ENCODE results near the gene UPF1.
"Not testable (repeated sequence)": the region's sequence is repeated elsewhere in the genome, so short reads cannot be mapped to it uniquely, and the experiment has no call there.

The UPF1 gene

DNA sequence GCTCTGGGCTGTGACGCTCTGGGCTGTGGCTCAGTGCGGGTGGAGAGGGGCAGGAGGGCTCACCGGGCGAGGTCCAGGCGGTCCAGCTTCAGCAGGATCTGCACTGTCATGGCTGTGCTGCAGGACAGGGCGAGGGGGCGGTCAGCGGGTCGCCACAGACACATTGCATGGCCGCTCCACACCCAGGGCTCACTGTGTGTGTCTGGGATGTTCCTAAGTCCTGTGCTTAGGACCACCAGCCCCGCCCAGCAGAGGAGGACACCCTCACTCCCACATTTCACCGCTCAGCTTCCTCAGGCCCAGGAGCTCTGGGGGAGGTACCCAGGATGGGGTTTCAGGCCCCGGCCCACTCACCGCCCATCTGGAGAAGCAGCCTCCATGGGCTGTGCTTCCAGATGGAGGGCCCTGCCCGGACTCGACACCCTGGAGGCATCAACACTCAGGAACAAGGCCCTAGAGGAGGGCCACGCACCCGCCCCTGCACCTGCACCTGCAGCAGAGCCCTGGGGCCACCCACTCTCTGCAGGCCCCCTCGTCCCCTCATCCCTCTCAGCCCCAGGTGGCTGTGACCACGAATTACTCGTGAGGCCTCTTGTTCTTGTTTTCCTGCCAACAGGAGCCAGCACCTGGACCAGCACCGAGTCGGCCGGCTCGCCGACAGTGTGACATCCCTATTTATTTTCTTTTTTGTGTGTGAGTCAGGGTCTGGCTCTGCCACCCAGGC, 73.9 kb downstream of the UPF1 start:
- WGBS (ENCODE audit: insufficient coverage, insufficient read length), result no CpG with 5 or more reads among the region's 26 CpGs
- Histone ChIP-seq H3K9me3 (ENCODE audit: control insufficient read depth, insufficient read depth, low read length) (no peaks in the 10 kb centered on the region), H3K4me3 (ENCODE audit: low read length) (no peak overlapping the region), H3K4me1 (ENCODE audit: control insufficient read depth, insufficient read depth, low read length) (no peaks in the 10 kb centered on the region), H3K27me3 (ENCODE audit: control insufficient read depth, insufficient read depth, low read length) (no peaks in the 10 kb centered on the region), H3K27ac (ENCODE audit: low read length) (no peak overlapping the region), H3K36me3 (ENCODE audit: control insufficient read depth, insufficient read depth, low read length) (peaks cover 25% of the 10 kb centered on the region)
- no peak for DNase-seq (ENCODE audit: low read depth, low spot score)

DNA sequence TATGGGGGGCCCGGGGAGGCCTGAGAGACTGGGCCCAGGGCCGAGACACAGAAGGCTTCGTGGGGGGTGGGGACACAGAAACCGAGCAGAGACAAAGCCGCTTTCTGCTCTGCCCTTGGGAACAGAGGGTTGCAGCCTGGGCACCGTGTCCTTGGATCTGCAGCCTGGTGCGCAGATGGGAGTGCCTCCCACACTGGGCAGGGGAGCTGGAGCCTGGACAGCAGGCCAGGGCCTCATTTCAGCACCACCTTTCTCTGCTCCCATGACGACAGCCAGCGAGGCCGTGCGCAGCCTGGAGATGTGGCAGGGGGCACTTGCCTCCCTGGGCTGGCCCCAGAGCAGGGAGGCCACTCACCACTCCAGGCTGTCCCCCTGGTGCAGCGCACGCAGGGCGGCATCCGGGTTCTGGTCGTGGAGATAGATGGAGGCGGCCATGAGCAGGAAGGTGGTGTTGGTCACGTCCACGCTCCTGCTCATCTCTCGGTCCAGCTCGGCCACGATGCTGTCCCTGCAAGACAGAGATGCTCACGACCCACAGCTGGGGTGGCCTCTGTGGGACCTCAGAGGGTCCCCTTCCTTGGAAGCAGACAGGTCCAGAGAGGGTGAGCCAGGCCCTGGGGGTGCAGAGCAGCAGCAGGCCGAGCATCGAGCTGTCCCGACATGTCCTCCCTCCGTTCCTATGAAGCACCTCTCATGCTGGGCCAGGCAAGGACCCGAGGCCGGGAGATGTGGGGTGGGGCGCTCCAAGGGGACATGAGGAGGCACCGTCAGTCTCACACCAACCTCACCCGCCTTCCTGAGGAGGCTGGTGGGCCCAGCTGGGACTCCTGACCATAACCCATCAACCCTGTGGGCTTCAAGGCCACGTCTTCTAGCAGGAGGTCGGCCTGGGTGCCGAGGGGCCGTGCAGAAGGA, 75.1 kb downstream of the UPF1 start:
- no peak overlapping the region for H3K4me3 ChIP-seq (ENCODE audit: low read length)
- no peaks in the 10 kb centered on the region for H3K4me1 ChIP-seq (ENCODE audit: control insufficient read depth, insufficient read depth, low read length)
- DNase-seq (ENCODE audit: low read depth, low spot score), result no peak
- H3K27ac ChIP-seq (ENCODE audit: low read length), result no peak overlapping the region
- no peaks in the 10 kb centered on the region for H3K9me3 ChIP-seq (ENCODE audit: control insufficient read depth, insufficient read depth, low read length)
- WGBS (ENCODE audit: insufficient coverage, insufficient read length), result no CpG with 5 or more reads among the region's 36 CpGs
- H3K36me3 ChIP-seq (ENCODE audit: control insufficient read depth, insufficient read depth, low read length), result peaks cover 25% of the 10 kb centered on the region
- no peaks in the 10 kb centered on the region for H3K27me3 ChIP-seq (ENCODE audit: control insufficient read depth, insufficient read depth, low read length)

DNA sequence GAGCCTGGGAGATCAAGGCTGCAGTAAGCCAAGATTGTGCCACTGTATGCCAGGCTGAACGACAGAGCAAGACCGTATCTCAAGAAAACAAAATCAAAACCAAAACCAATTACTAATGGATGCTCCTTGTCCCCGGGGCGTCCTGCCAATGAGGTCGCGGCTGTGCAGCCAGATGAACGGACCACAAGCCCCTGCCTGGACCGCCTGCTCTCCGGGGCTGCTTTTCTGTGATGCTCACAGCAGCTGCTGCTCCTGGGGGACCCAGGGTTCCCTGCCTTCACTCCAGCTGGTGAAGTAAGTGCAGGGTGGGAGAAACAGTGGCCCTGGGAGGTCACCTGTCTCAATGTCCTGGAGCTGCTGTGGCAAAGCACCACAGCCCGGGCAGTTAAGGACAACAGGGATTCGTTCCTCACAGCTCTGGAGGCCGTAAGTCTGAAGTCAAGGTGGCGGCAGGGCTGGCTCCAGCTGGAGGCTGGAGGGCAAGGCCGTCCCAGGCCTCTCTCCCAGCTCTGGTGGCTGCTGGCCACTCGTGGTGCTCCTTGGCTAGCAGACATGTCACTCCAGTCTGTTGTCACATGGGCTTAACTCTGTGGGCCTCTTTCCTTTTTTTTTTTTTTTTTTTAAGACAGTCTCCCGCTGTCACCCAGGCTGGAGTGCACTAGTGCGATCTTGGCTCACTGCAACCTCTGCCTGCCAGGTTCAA, 77.3 kb downstream of the UPF1 start:
- H3K4me3 ChIP-seq (ENCODE audit: low read length), result no peak overlapping the region
- no peaks in the 10 kb centered on the region for H3K4me1 ChIP-seq (ENCODE audit: control insufficient read depth, insufficient read depth, low read length)
- DNase-seq (ENCODE audit: low read depth, low spot score), result no peak
- no peaks in the 10 kb centered on the region for H3K27me3 ChIP-seq (ENCODE audit: control insufficient read depth, insufficient read depth, low read length)
- no CpG with 5 or more reads among the region's 17 CpGs for WGBS (ENCODE audit: insufficient coverage, insufficient read length)
- peaks cover 30% of the 10 kb centered on the region for H3K36me3 ChIP-seq (ENCODE audit: control insufficient read depth, insufficient read depth, low read length)
- no peaks in the 10 kb centered on the region for H3K9me3 ChIP-seq (ENCODE audit: control insufficient read depth, insufficient read depth, low read length)
- no peak overlapping the region for H3K27ac ChIP-seq (ENCODE audit: low read length)

DNA sequence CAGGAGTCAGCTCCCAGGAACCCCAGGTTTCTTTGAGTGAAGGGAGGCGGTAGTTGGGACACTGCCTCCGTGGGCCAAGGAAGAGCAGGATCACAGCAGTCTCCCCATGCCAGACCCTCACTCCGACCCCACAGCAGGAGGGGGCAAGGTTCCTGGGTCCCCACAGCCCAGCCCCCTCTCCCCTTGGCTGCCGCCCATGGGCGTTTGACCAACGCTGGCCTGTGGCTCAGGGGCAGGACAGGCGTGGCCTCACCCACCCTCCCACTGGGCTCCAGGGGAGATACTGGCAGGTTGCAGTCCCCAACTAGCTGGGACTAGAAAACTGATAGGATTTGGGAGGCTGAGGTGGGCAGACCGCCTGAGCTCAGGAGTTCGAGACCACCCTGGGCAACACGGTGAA, 78.3 kb downstream of the UPF1 start:
- no CpG with 5 or more reads among the region's 10 CpGs for WGBS (ENCODE audit: insufficient coverage, insufficient read length)
- Histone ChIP-seq H3K4me3 (ENCODE audit: low read length) (no peak overlapping the region), H3K36me3 (ENCODE audit: control insufficient read depth, insufficient read depth, low read length) (peaks cover 26% of the 10 kb centered on the region)

DNA sequence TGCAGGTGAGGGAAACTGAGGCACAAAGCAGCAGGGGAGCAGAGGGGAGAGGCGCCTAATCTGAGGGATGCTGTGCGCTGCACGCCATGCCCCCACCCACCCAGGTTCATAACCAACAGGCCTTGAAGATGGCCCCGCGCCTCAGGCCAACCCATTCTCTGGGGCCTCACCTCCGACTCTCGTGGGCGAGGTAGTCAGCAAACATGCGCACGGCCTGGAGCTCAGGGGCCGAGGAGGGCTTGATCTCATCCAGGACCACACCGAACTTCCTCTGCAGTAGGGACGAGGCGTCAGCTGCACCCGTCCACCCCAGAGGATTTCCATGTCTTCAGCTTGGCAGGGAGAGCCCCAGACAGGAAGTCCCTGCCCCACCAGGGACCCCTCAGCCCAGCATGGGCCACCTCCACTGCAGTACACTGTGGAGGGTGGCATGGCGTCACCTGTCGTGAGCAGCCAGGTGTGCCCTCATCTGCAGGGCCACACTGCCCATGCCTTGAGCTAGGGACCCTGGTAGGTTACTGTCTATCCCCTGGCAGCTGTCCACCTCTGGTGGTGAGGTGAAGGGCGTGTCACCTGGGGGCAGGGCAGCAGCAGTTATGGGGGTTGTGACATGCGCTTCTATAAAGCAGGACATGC, 79.2 kb downstream of the UPF1 start:
- no peak for DNase-seq (ENCODE audit: low read depth, low spot score)
- Histone ChIP-seq H3K4me3 (ENCODE audit: low read length) (no peak overlapping the region), H3K36me3 (ENCODE audit: control insufficient read depth, insufficient read depth, low read length) (peaks cover 26% of the 10 kb centered on the region), H3K9me3 (ENCODE audit: control insufficient read depth, insufficient read depth, low read length) (no peaks in the 10 kb centered on the region), H3K27me3 (ENCODE audit: control insufficient read depth, insufficient read depth, low read length) (no peaks in the 10 kb centered on the region), H3K27ac (ENCODE audit: low read length) (no peak overlapping the region), H3K4me1 (ENCODE audit: control insufficient read depth, insufficient read depth, low read length) (no peaks in the 10 kb centered on the region)
- no CpG with 5 or more reads among the region's 19 CpGs for WGBS (ENCODE audit: insufficient coverage, insufficient read length)

More for the DNA sequence above, 78.3 kb downstream of the UPF1 start:
- Histone ChIP-seq H3K9me3 (ENCODE audit: control insufficient read depth, insufficient read depth, low read length) (no peaks in the 10 kb centered on the region), H3K27me3 (ENCODE audit: control insufficient read depth, insufficient read depth, low read length) (no peaks in the 10 kb centered on the region), H3K27ac (ENCODE audit: low read length) (no peak overlapping the region), H3K4me1 (ENCODE audit: control insufficient read depth, insufficient read depth, low read length) (no peaks in the 10 kb centered on the region)
- DNase-seq (ENCODE audit: low read depth, low spot score), result no peak

DNA sequence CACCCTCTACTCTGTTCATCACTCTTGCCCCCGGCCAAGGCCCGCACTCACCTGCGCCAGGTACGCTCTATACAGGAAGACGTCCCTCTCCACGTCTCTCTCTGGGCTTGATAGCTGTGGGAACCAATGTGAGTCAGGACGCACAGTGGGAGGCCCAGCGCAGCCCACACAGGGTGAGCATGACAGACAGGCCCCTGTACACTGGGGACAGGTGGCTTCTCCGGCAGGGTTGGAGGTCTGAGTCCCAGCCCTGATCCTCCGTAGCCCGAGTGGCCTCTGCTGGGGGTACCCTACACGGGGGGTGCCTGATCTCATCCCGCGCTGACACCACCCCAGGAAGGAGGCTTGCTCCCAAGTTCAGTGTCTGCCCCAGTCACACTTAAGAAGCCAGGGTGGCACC, 81.2 kb downstream of the UPF1 start:
- Histone ChIP-seq H3K27ac (ENCODE audit: low read length) (no peak overlapping the region), H3K4me1 (ENCODE audit: control insufficient read depth, insufficient read depth, low read length) (no peaks in the 10 kb centered on the region), H3K4me3 (ENCODE audit: low read length) (no peak overlapping the region), H3K27me3 (ENCODE audit: control insufficient read depth, insufficient read depth, low read length) (no peaks in the 10 kb centered on the region), H3K36me3 (ENCODE audit: control insufficient read depth, insufficient read depth, low read length) (peaks cover 12% of the 10 kb centered on the region), H3K9me3 (ENCODE audit: control insufficient read depth, insufficient read depth, low read length) (no peaks in the 10 kb centered on the region)
- no CpG with 5 or more reads among the region's 14 CpGs for WGBS (ENCODE audit: insufficient coverage, insufficient read length)
- DNase-seq (ENCODE audit: low read depth, low spot score), result no peak

DNA sequence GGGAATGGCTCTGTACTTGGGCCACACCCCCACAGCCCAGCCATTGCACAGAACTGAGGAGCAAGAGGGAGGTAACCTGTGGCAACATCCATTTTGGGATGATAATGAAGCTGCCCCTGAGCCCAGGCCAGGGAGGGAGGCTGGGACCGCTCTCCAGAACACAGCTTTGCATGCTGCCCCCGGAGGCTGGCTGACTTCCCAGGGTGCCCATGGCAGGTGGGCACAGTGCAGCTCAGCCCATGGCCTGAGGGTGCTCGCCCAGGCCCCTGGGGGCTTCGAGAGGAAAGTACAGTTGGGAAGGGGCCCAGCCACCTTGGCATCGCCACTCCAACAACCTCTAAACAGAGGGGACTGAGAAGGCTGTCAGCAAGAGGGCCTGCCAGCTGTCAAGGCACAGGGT, 81.7 kb downstream of the UPF1 start:
- no peak overlapping the region for H3K4me3 ChIP-seq (ENCODE audit: low read length)
- no peaks in the 10 kb centered on the region for H3K4me1 ChIP-seq (ENCODE audit: control insufficient read depth, insufficient read depth, low read length)
- H3K9me3 ChIP-seq (ENCODE audit: control insufficient read depth, insufficient read depth, low read length), result no peaks in the 10 kb centered on the region
- H3K27me3 ChIP-seq (ENCODE audit: control insufficient read depth, insufficient read depth, low read length), result no peaks in the 10 kb centered on the region
- H3K27ac ChIP-seq (ENCODE audit: low read length), result no peak overlapping the region
- H3K36me3 ChIP-seq (ENCODE audit: control insufficient read depth, insufficient read depth, low read length), result peaks cover 11% of the 10 kb centered on the region
- no peak for DNase-seq (ENCODE audit: low read depth, low spot score)
- WGBS (ENCODE audit: insufficient coverage, insufficient read length), result no CpG with 5 or more reads among the region's 5 CpGs

DNA sequence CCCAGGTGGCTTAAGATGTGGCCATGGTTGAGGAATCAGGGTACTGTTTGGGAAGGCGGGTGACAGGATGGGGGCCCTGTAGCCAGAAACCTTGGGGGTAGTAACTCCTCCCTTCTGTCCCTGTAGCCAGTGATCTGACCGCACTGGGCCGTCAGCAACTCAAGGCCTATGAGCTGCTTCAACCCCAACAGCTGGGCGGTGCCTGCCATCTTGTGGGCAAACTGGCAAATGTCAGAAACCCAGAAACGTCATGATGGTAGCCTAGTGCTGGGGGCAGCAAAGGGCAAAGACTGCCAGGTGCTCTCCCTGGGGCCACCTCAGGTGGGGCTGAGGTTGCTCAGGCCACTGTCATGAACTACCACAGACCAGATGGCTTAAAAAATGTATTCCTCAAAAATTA, 83.9 kb downstream of the UPF1 start:
- H3K27me3 ChIP-seq (ENCODE audit: control insufficient read depth, insufficient read depth, low read length), result no peaks in the 10 kb centered on the region
- no peak overlapping the region for H3K27ac ChIP-seq (ENCODE audit: low read length)
- no CpG with 5 or more reads among the region's 5 CpGs for WGBS (ENCODE audit: insufficient coverage, insufficient read length)
- peaks cover 9% of the 10 kb centered on the region for H3K36me3 ChIP-seq (ENCODE audit: control insufficient read depth, insufficient read depth, low read length)
- no peaks in the 10 kb centered on the region for H3K9me3 ChIP-seq (ENCODE audit: control insufficient read depth, insufficient read depth, low read length)
- no peak for DNase-seq (ENCODE audit: low read depth, low spot score)
- H3K4me3 ChIP-seq (ENCODE audit: low read length), result no peak overlapping the region
- H3K4me1 ChIP-seq (ENCODE audit: control insufficient read depth, insufficient read depth, low read length), result peaks cover 4% of the 10 kb centered on the region

DNA sequence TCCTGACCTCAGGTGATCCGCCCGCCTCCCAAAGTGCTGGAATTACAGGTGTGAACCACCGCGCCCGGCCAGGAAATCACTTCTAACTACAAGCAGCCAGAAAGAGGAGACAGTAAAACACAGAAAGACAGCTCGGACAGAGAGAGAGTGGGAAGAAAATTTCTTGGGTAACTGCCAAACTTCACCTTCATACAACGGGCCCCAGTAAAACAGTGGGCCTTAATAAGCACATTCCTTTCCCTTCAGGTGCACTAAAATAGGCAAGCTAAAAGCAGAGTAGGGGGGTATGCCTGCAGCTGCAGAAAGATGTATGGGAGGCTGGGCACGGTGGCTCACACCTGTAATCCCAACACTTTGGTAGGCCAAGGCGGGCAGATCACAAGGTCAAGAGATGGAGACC, 85.8 kb downstream of the UPF1 start:
- not testable (repeated sequence) for H3K27me3 ChIP-seq (ENCODE audit: control insufficient read depth, insufficient read depth, low read length); H3K4me3 ChIP-seq (ENCODE audit: low read length); H3K27ac ChIP-seq (ENCODE audit: low read length); DNase-seq (ENCODE audit: low read depth, low spot score); H3K4me1 ChIP-seq (ENCODE audit: control insufficient read depth, insufficient read depth, low read length); H3K9me3 ChIP-seq (ENCODE audit: control insufficient read depth, insufficient read depth, low read length)
- WGBS (ENCODE audit: insufficient coverage, insufficient read length), result no CpG with 5 or more reads among the region's 9 CpGs
- H3K36me3 ChIP-seq (ENCODE audit: control insufficient read depth, insufficient read depth, low read length), result peaks cover 12% of the 10 kb centered on the region

Measured in iPS DF 6.9 (cell line).